ENCODE data around the gene PTPRG.

The PTPRG gene

GRCh38 chr3:61561374-61562041 is at the start of gene PTPRG:
Gene PTPRG, plus strand, starts transcription at chr3:61561571. Its CDS starts 717 bp downstream, at chr3:61562288.
- TF ChIP-seq RAD21 (IDR thresholded peaks at IDR 0.05; ENCODE audit: low read depth) (no peak), TEAD4 (IDR thresholded peaks at IDR 0.05) (no peak), ZBTB7A (IDR thresholded peaks at IDR 0.05; ENCODE audit: low read depth) (peak; percentile 35; the same call in 1 of the 2 replicates), EP300 (IDR thresholded peaks at IDR 0.05; ENCODE audit: borderline replicate concordance) (no peak), NFIC (IDR thresholded peaks at IDR 0.05) (peak; percentile 48; the same call in 1 of the 2 replicates), TAF1 (IDR thresholded peaks at IDR 0.05; ENCODE audit: low read depth) (peak; percentile 60), MAX (IDR thresholded peaks at IDR 0.05) (peak; percentile 88)

- TF ChIP-seq TCF12 (IDR thresholded peaks at IDR 0.05; ENCODE audit: low read depth): no peak
- TF ChIP-seq CEBPB (IDR thresholded peaks at IDR 0.05): peak; percentile 85
Observed at GRCh38 chr3:61518590-61518989, 42.8 kb upstream of the PTPRG start.

GRCh38 chr3:61520966-61521628 is 40.3 kb upstream of the PTPRG start:
- TF ChIP-seq REST (IDR thresholded peaks at IDR 0.05; ENCODE audit: low read depth) (no peak), EP300 (IDR thresholded peaks at IDR 0.05; ENCODE audit: borderline replicate concordance) (no peak), FOXM1 (IDR thresholded peaks at IDR 0.05; ENCODE audit: borderline replicate concordance, low read depth) (no peak), CREB1 (IDR thresholded peaks at IDR 0.05; ENCODE audit: low read depth) (no peak), NFIC (IDR thresholded peaks at IDR 0.05) (no peak), TAF1 (IDR thresholded peaks at IDR 0.05; ENCODE audit: low read depth) (no peak), TEAD4 (IDR thresholded peaks at IDR 0.05) (no peak), CEBPB (IDR thresholded peaks at IDR 0.05) (no peak), YY1 (IDR thresholded peaks at IDR 0.05; ENCODE audit: low read depth) (no peak), ZBTB7A (IDR thresholded peaks at IDR 0.05; ENCODE audit: low read depth) (no peak), RAD21 (IDR thresholded peaks at IDR 0.05; ENCODE audit: low read depth) (no peak), EGR1 (IDR thresholded peaks at IDR 0.05) (no peak), TCF12 (IDR thresholded peaks at IDR 0.05; ENCODE audit: low read depth) (no peak), MAX (IDR thresholded peaks at IDR 0.05) (no peak)

GRCh38 chr3:61522060-61522459 is 39.3 kb upstream of the PTPRG start:
- no peak for TF ChIP-seq TAF1 (IDR thresholded peaks at IDR 0.05; ENCODE audit: low read depth)
- TF ChIP-seq EGR1 (IDR thresholded peaks at IDR 0.05): no peak
- TF ChIP-seq TCF12 (IDR thresholded peaks at IDR 0.05; ENCODE audit: low read depth): no peak
- TF ChIP-seq CREB1 (IDR thresholded peaks at IDR 0.05; ENCODE audit: low read depth): no peak
- TF ChIP-seq YY1 (IDR thresholded peaks at IDR 0.05; ENCODE audit: low read depth): no peak
- no peak for TF ChIP-seq REST (IDR thresholded peaks at IDR 0.05; ENCODE audit: low read depth)
- no peak for TF ChIP-seq ZBTB7A (IDR thresholded peaks at IDR 0.05; ENCODE audit: low read depth)

- TF ChIP-seq ZBTB7A (IDR thresholded peaks at IDR 0.05; ENCODE audit: low read depth): no peak
Observed at GRCh38 chr3:61522626-61523025, 38.7 kb upstream of the PTPRG start.

- no peak for TF ChIP-seq TCF12 (IDR thresholded peaks at IDR 0.05; ENCODE audit: low read depth)
- no peak for TF ChIP-seq MAX (IDR thresholded peaks at IDR 0.05)
- TF ChIP-seq TAF1 (IDR thresholded peaks at IDR 0.05; ENCODE audit: low read depth): no peak
- no peak for TF ChIP-seq NFIC (IDR thresholded peaks at IDR 0.05)
- TF ChIP-seq REST (IDR thresholded peaks at IDR 0.05; ENCODE audit: low read depth): no peak
- TF ChIP-seq YY1 (IDR thresholded peaks at IDR 0.05; ENCODE audit: low read depth): no peak
- TF ChIP-seq FOXM1 (IDR thresholded peaks at IDR 0.05; ENCODE audit: borderline replicate concordance, low read depth): no peak
- no peak for TF ChIP-seq USF1 (IDR thresholded peaks at IDR 0.05)
- no peak for TF ChIP-seq RAD21 (IDR thresholded peaks at IDR 0.05; ENCODE audit: low read depth)
- no peak for TF ChIP-seq TEAD4 (IDR thresholded peaks at IDR 0.05)
- no peak for TF ChIP-seq CEBPB (IDR thresholded peaks at IDR 0.05)
- no peak for TF ChIP-seq EGR1 (IDR thresholded peaks at IDR 0.05)
- TF ChIP-seq ZBTB7A (IDR thresholded peaks at IDR 0.05; ENCODE audit: low read depth): no peak
Observed at GRCh38 chr3:61524933-61525332, 36.4 kb upstream of the PTPRG start.
